Peyer's patch (tissue), 4 donors: ENCODE measurements around the gene PSMB5.

Experiments used
- CTCF ChIP-seq, 6 experiments: fragments of 450-650 bp in 4 of 6; fragments of 200-600 bp in 2 of 6; sonication (generic) in 1 of 6; IDR thresholded peaks; one replicate each; pipeline ENCODE4 v1.5.1; 2017 to 2019; ENCODE audit warnings: antibody characterized with exemption in 6 of 6, mild to moderate bottlenecking in 3 of 6, moderate library complexity in 1 of 6
- POLR2A ChIP-seq, 2 donors: fragments of 450-650 bp; IDR thresholded peaks; one replicate each; pipeline ENCODE4 v1.5.1; 2017; ENCODE audit warnings: antibody characterized with exemption in 2 of 2, mild to moderate bottlenecking in 2 of 2, moderate library complexity in 2 of 2

GRCh38 chr14:23035303-23036144 is 824 bp upstream of the PSMB5 start:
- TF ChIP-seq CTCF (IDR thresholded peaks at IDR 0.05) = peak in 2 of 6 experiments; percentile 32 to 34
- no peak for TF ChIP-seq POLR2A (IDR thresholded peaks at IDR 0.05)
